NCI-H187 (cell line): ENCODE results near the gene RSPH10B.
A peak's percentile ranks its signal among the peaks of the same experiment; 100 is the strongest.
"Not testable (repeated sequence)": the region's sequence is repeated elsewhere in the genome, so short reads cannot be mapped to it uniquely, and the experiment has no call there.

ENCODE experiments used
- DNase-seq, 2 experiments: peaks; one replicate each; lab custom pipeline; 2025; lab: John Stamatoyannopoulos, UW

RSPH10B gene

GRCh38 chr7:5970347-5970911 is at the start of gene RSPH10B:
RSPH10B (minus strand) TSS chr7:5970689; CDS start chr7:5967116, 3,573 bp downstream.
- not testable (repeated sequence) for DNase-seq

- DNase-seq = no peak
These were observed 46.1 kb upstream of the RSPH10B start for GRCh38 chr7:6016653-6016966.

GRCh38 chr7:6015917-6016652 is 45.6 kb upstream of the RSPH10B start:
- DNase-seq = peak; percentile 11 to 27

- no peak for DNase-seq
These were observed 42.0 kb upstream of the RSPH10B start for GRCh38 chr7:6012355-6013104.

- no peak for DNase-seq
These were observed 41.1 kb upstream of the RSPH10B start for GRCh38 chr7:6011541-6011940.

GRCh38 chr7:6010370-6010769 is 39.9 kb upstream of the RSPH10B start:
- DNase-seq = not testable (repeated sequence)

- DNase-seq = peak; percentile 91 to 92
These were observed 38.5 kb upstream of the RSPH10B start, which contains the start of the genes AIMP2 and PMS2 for GRCh38 chr7:6008668-6009611. AIMP2 (plus strand) TSS chr7:6009272; CDS start chr7:6009364, 92 bp downstream. PMS2 (minus strand) TSS chr7:6009049; CDS start chr7:6009019, 30 bp downstream.

- DNase-seq = not testable (repeated sequence)
These were observed 37.5 kb upstream of the RSPH10B start for GRCh38 chr7:6007835-6008590.

GRCh38 chr7:6007386-6007785 is 36.9 kb upstream of the RSPH10B start:
- DNase-seq = no peak

- DNase-seq = peak in 1 of 2 experiments; percentile 24
These were observed 26.8 kb upstream of the RSPH10B start for GRCh38 chr7:5997210-5997808.

GRCh38 chr7:5987061-5987460 is 16.6 kb upstream of the RSPH10B start:
- DNase-seq = not testable (repeated sequence)

- DNase-seq = not testable (repeated sequence)
These were observed 9.3 kb upstream of the RSPH10B start for GRCh38 chr7:5979680-5980314.

- DNase-seq = not testable (repeated sequence)
These were observed 3.1 kb upstream of the RSPH10B start for GRCh38 chr7:5973580-5973979.

- DNase-seq = not testable (repeated sequence)
These were observed 6.7 kb downstream of the RSPH10B start for GRCh38 chr7:5963810-5964209.

GRCh38 chr7:5963205-5963604 is 7.3 kb downstream of the RSPH10B start:
- DNase-seq = not testable (repeated sequence)

- not testable (repeated sequence) for DNase-seq
These were observed 35.5 kb downstream of the RSPH10B start for GRCh38 chr7:5934945-5935450.

- not testable (repeated sequence) for DNase-seq
These were observed 38.4 kb downstream of the RSPH10B start for GRCh38 chr7:5931905-5932644.

- DNase-seq = not testable (repeated sequence)
These were observed 39.2 kb downstream of the RSPH10B start for GRCh38 chr7:5931250-5931649.

- DNase-seq = not testable (repeated sequence)
These were observed 40.2 kb downstream of the RSPH10B start for GRCh38 chr7:5930290-5930689.
